ENCODE data around the gene ISCU. TPM values are rescaled to one million over a fixed set of nuclear protein-coding genes. Genes with fewer than 3 reads are reported as not detected.
"Not testable (repeated sequence)": the region's sequence is repeated elsewhere in the genome, so short reads cannot be mapped to it uniquely, and the experiment has no call there.

Gene ISCU
- total RNA-seq, 2 donors from 2014 or later: 82.7 to 160 TPM

DNA sequence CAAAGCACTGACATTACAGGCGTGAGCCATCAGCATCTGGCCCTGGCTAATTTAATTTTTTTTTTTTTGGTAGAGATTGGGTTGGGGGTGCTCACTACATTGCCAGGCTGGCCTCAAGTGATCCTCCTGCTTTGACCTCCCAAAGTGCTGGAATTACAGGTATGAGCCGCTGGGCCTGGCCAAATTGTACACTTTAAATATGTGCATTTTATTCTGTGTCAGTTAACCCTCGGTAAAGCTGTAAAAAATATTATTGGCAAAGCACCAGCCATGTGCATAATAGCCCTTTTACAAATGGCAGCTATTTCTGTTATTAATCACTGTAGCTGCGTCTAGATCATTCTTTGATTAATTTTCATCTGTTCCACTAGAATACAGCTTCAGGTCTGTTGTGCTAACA, 23.5 kb downstream of the ISCU start:
- Histone ChIP-seq H3K36me3 (replicated peaks in 1 of 2; ENCODE audit: insufficient read depth in 1 of 2, low read depth in 2 of 2) (no peaks in the 10 kb centered on the region), H3K4me3 (no peak overlapping the region), H3K4me1 (peaks cover 5% of the 10 kb centered on the region), H3K9me3 (no peaks in the 10 kb centered on the region), H3K27ac (no peak overlapping the region), H3K27me3 (no peaks in the 10 kb centered on the region)
- 32 to 53% methylated on average over 4 of the region's 4 CpGs for WGBS, 2 donors
- TF ChIP-seq, protein P1, sequence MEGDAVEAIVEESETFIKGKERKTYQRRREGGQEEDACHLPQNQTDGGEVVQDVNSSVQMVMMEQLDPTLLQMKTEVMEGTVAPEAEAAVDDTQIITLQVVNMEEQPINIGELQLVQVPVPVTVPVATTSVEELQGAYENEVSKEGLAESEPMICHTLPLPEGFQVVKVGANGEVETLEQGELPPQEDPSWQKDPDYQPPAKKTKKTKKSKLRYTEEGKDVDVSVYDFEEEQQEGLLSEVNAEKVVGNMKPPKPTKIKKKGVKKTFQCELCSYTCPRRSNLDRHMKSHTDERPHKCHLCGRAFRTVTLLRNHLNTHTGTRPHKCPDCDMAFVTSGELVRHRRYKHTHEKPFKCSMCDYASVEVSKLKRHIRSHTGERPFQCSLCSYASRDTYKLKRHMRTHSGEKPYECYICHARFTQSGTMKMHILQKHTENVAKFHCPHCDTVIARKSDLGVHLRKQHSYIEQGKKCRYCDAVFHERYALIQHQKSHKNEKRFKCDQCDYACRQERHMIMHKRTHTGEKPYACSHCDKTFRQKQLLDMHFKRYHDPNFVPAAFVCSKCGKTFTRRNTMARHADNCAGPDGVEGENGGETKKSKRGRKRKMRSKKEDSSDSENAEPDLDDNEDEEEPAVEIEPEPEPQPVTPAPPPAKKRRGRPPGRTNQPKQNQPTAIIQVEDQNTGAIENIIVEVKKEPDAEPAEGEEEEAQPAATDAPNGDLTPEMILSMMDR (IDR thresholded peaks at IDR 0.05): no peak
- no peak for TF ChIP-seq POLR2A (IDR thresholded peaks at IDR 0.05)
- DNase-seq (no peak), ATAC-seq (no peak)
- intact Hi-C loops (cut with DNase I): no loop called here

DNA sequence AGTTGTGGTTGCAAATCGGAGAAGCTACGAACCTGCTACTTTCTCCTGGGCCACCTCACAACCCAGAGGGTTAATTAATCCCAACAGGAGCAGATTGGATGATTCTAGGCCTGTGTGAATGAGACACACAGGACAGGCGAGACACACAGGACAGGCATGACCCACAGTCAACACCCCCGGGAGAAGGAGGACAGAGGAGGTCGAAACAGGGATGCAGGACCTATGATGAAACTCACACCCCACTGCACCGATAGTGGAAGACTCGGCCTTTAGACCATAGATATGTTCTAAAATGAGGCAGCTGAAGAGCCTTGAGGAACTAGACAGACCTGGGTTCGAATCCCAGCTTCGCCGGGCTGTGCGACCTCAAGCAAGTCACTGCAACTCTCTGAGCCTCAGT, 23.9 kb downstream of the ISCU start:
- Histone ChIP-seq H3K4me3 (no peak overlapping the region), H3K36me3 (replicated peaks in 1 of 2; ENCODE audit: insufficient read depth in 1 of 2, low read depth in 2 of 2) (no peaks in the 10 kb centered on the region), H3K27me3 (no peaks in the 10 kb centered on the region), H3K9me3 (no peaks in the 10 kb centered on the region), H3K4me1 (peaks cover 5% of the 10 kb centered on the region), H3K27ac (no peak overlapping the region)
- WGBS, 2 donors: 73 to 75% methylated on average over 8 to 11 of the region's 11 CpGs
- intact Hi-C loops (cut with DNase I): no loop called here
- TF ChIP-seq, protein P1 (IDR thresholded peaks at IDR 0.05): no peak
- TF ChIP-seq POLR2A (IDR thresholded peaks at IDR 0.05): no peak
- no peak for ATAC-seq
- DNase-seq: no peak

DNA sequence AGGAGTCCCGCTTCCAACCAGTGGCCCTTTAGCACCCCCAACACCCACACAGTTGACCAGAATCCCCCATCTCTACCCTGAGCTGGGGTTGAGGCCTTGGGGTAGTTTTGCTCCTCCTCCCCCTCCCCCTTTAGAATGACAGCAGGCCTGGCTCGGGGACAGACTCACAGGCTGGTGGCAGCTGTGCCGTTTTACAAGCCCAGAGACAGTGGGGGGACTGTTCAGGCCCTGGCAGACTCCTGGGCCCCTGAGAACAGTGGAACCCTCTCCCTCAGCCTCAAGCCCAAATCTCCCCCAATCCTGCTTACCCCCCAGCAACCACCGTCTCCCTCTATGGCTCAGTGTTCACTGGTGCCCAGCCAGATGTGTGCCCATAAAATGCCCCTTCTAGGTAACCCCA, 25.4 kb downstream of the ISCU start:
- no peak overlapping the region for H3K4me3 ChIP-seq
- no peak overlapping the region for H3K27ac ChIP-seq
- ATAC-seq (no peak), DNase-seq (no peak)
- H3K27me3 ChIP-seq: no peaks in the 10 kb centered on the region
- H3K4me1 ChIP-seq: peaks cover 5% of the 10 kb centered on the region
- no peaks in the 10 kb centered on the region for H3K9me3 ChIP-seq
- H3K36me3 ChIP-seq (replicated peaks in 1 of 2; ENCODE audit: insufficient read depth in 1 of 2, low read depth in 2 of 2): no peaks in the 10 kb centered on the region
- intact Hi-C loops (cut with DNase I): no loop called here
- TF ChIP-seq, protein P1 (IDR thresholded peaks at IDR 0.05): no peak
- TF ChIP-seq POLR2A (IDR thresholded peaks at IDR 0.05): no peak
- WGBS, 2 donors: 62 to 69% methylated on average over 4 of the region's 4 CpGs

DNA sequence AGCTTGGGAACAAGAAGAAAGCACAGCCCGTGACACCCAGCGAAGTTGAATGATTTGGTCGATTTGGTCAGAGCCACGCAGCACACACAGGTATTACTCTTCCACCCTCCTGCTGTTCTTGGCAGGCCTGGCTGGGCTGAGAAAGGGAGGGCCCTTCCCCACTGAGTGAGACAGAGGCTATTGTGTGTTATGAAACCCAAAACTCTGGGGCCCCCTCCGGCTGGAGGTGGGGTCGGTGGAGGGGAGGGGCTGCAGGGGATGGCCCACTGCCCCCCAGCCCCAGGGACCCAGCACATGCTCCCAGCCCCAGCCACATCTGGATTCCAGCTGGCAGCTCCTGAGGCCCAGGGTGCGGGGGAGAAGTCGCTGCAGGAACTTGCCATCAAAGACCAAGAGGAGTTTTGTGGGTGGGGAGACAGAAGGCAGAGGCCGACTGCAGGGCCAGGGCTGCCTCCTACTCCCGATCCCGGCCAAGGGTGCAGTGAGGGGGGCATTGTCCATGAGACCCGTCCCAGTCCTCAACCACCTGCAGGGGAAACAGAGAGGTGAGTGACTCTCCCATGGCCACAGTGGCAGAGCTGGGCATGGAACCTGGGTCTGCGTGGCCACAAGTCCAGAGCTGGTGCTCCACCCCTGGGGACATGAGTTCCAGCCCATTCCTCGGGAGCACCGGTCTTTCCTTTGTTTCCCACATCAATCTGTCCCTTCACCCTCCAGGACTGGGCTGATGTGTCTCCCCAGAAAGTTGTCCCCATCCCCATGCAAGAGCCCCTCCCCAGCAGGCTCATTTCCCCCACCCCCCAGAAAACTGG, 26.8 kb downstream of the ISCU start:
- no peak for TF ChIP-seq POLR2A (IDR thresholded peaks at IDR 0.05)
- TF ChIP-seq, protein P1 (IDR thresholded peaks at IDR 0.05): no peak
- 35 to 44% methylated on average over 3 to 15 of the region's 15 CpGs for WGBS, 2 donors
- intact Hi-C loops (cut with DNase I): no loop called here
- peak in 3 of 4 donors; percentile 21 to 40 (median 31) for DNase-seq
- Histone ChIP-seq H3K27ac (peak overlapping the region in 2 of 4 donors; percentile 32 to 44), H3K4me1 (peaks cover 5% of the 10 kb centered on the region), H3K9me3 (no peaks in the 10 kb centered on the region), H3K27me3 (no peaks in the 10 kb centered on the region), H3K4me3 (no peak overlapping the region), H3K36me3 (replicated peaks in 1 of 2; ENCODE audit: insufficient read depth in 1 of 2, low read depth in 2 of 2) (no peaks in the 10 kb centered on the region)
- peak; percentile 68 for ATAC-seq

DNA sequence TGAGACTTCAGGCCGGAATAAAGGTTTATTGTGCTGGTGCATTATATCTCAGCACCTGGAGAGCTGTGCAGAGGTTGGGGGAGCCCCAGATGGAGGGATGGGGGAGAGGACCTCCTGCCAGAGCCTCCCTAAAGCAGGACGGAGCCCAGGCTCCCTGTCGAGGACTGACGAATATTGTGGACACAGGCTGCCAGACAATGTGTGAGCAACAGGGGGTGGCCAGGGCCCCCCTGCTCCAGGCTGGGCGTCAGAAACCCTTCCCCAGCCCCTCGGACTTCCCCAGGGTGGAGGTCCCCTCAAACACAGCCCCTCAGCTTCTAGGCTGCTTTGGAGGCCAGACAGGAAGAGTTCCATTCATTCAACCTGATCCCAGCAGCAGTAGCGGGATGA, 27.4 kb downstream of the ISCU start:
- ATAC-seq: no peak
- Histone ChIP-seq H3K36me3 (replicated peaks in 1 of 2; ENCODE audit: insufficient read depth in 1 of 2, low read depth in 2 of 2) (no peaks in the 10 kb centered on the region), H3K4me3 (no peak overlapping the region), H3K27me3 (no peaks in the 10 kb centered on the region), H3K4me1 (peaks cover 5% of the 10 kb centered on the region), H3K27ac (no peak overlapping the region), H3K9me3 (no peaks in the 10 kb centered on the region)
- intact Hi-C loops (cut with DNase I): no loop called here
- no peak for DNase-seq
- 45 to 64% methylated on average over 6 to 7 of the region's 7 CpGs for WGBS, 2 donors
- TF ChIP-seq, protein P1 (IDR thresholded peaks at IDR 0.05): no peak
- no peak for TF ChIP-seq POLR2A (IDR thresholded peaks at IDR 0.05)

DNA sequence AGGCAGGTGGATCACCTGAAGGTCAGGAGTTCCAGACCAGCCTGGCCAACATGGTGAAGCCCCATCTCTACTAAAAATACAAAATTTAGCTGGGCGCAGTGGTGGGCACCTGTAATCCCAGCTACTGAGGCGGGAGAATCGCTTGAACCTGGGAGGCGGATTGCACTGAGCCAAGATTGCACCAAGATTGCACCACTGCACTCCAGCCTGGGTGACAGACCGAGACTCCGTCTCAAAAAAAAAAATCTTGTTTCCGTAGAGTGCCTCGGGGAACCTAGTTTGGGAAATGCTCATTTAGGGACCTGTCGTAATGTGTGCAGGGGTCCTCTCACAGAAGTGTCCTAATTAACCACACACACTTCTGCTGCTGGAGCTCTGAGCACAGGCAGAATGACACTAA, 28.1 kb downstream of the ISCU start:
- H3K27me3 ChIP-seq; DNase-seq; H3K36me3 ChIP-seq (replicated peaks in 1 of 2; ENCODE audit: insufficient read depth in 1 of 2, low read depth in 2 of 2); H3K4me1 ChIP-seq; H3K9me3 ChIP-seq; H3K27ac ChIP-seq; ATAC-seq; H3K4me3 ChIP-seq; intact Hi-C loops (cut with DNase I): not testable (repeated sequence)
- WGBS, 2 donors: 84 to 92% methylated on average over 7 to 9 of the region's 9 CpGs

Measured in body of pancreas (tissue), 4 donors.